ENCODE data around the gene KCNJ11. TPM values are rescaled to one million over a fixed set of nuclear protein-coding genes. Genes with fewer than 3 reads are reported as not detected.

KCNJ11 gene
- total and polyA plus RNA-seq, 8 donors, result 1.8 to 11.6 (median 8.1) TPM

DNA sequence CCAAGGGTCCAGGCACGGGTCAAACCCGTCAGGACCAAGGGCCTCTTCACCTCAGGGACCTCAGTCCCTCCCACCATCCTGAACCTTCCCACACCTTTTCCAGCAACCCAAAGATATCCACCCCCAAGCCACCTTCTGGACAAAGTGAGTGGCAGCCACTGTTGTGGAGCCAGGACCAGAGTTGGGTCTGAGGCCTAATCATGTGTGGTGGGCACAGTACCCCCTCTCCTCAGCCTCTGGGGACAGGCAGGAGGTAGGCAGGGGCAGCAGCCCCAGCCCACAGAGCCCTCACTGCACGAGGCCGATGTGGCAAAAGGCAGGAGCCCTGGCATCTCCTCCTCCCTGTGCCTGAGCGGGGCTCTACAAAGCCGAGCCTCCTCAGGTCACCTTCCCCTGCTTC lies 2.5 kb downstream of the KCNJ11 start:
- Histone ChIP-seq H3K36me3 (no peaks in the 10 kb centered on the region), H3K27ac (no peak overlapping the region), H3K4me3 (no peak overlapping the region), H3K9me3 (no peaks in the 10 kb centered on the region), H3K27me3 (peaks cover 0 to 26% of the 10 kb centered on the region in 2 donors), H3K4me1 (peaks cover 0 to 19% of the 10 kb centered on the region in 2 donors)
- ATAC-seq (no peak), DNase-seq (no peak)
- TF ChIP-seq, protein P1, sequence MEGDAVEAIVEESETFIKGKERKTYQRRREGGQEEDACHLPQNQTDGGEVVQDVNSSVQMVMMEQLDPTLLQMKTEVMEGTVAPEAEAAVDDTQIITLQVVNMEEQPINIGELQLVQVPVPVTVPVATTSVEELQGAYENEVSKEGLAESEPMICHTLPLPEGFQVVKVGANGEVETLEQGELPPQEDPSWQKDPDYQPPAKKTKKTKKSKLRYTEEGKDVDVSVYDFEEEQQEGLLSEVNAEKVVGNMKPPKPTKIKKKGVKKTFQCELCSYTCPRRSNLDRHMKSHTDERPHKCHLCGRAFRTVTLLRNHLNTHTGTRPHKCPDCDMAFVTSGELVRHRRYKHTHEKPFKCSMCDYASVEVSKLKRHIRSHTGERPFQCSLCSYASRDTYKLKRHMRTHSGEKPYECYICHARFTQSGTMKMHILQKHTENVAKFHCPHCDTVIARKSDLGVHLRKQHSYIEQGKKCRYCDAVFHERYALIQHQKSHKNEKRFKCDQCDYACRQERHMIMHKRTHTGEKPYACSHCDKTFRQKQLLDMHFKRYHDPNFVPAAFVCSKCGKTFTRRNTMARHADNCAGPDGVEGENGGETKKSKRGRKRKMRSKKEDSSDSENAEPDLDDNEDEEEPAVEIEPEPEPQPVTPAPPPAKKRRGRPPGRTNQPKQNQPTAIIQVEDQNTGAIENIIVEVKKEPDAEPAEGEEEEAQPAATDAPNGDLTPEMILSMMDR (IDR thresholded peaks at IDR 0.05), result no peak
- intact Hi-C loops (cut with DNase I), result loop anchor here in 1 of 2 donors (10.0 kb wide), 1 partner anchor 119 kb away; no protein-coding TSS in a partner anchor

DNA sequence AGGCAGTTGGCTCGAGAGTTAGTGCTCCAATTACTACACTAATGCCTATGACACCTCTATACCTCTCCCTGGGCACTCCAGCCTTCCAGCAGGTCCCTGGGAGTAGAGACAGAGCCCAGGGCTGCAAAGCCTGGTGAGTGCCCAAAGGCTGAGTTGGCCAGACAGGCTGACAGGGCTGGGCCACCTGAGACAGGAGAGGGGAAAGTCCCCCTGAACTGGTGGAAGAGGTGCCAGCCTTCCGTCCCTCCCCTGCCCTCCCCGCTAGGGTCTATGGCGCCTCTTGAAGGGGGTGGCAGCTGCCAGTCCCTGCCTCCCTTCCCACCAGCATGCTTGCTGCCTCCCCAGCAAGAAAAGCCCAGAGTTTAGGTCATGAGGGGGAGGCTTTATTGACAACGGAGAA lies 3.0 kb downstream of the KCNJ11 start:
- peaks cover 0 to 26% of the 10 kb centered on the region in 2 donors for H3K27me3 ChIP-seq
- no peak overlapping the region for H3K27ac ChIP-seq
- no peaks in the 10 kb centered on the region for H3K9me3 ChIP-seq
- H3K4me3 ChIP-seq, result no peak overlapping the region
- intact Hi-C loops (cut with DNase I), result loop anchor here in 1 of 2 donors (10.0 kb wide), 1 partner anchor 119 kb away; no protein-coding TSS in a partner anchor
- peaks cover 0 to 19% of the 10 kb centered on the region in 2 donors for H3K4me1 ChIP-seq
- H3K36me3 ChIP-seq, result no peaks in the 10 kb centered on the region
- ATAC-seq, result no peak
- TF ChIP-seq, protein P1 (IDR thresholded peaks at IDR 0.05), result no peak
- DNase-seq, result no peak

DNA sequence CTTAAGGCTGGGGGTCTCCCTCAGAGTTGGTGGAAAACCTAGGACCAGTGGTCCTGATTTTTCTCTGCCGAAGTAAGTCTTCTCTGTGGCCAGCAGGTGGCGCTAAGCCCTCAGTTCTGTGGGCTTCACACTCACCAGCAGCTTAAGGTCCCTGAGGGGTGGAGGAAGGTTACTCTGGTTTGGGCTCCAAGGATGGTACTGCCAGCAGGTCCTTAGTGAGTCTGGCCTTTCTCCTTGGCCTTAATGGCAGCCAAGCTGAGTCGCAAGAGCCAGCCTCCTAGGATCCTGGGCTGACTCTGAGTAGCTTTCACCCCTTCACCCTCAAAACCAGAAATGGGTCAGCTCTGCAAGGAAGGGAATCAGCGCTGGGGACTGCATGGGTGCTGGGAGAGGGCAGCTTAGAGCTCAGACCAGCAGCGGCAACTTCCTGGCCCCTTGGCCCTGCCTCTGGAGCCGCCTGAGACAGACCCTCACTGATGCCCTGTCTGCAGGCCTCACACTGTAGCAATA lies 4.4 kb downstream of the KCNJ11 start:
- peaks cover 0 to 11% of the 10 kb centered on the region in 2 donors for H3K4me1 ChIP-seq
- H3K27me3 ChIP-seq, result peaks cover 0 to 16% of the 10 kb centered on the region in 2 donors
- intact Hi-C loops (cut with DNase I), result loop anchor here in 1 of 2 donors (10.0 kb wide), 1 partner anchor 121 kb away; no protein-coding TSS in a partner anchor
- no peak overlapping the region for H3K4me3 ChIP-seq
- ATAC-seq (peak; percentile 57), DNase-seq (peak; percentile 60 to 91 (median 80))
- H3K36me3 ChIP-seq, result peaks cover 0 to 11% of the 10 kb centered on the region in 2 donors
- H3K27ac ChIP-seq, result no peak overlapping the region
- TF ChIP-seq, protein P1 (IDR thresholded peaks at IDR 0.05), result peak; percentile 83 to 86
- no peaks in the 10 kb centered on the region for H3K9me3 ChIP-seq

DNA sequence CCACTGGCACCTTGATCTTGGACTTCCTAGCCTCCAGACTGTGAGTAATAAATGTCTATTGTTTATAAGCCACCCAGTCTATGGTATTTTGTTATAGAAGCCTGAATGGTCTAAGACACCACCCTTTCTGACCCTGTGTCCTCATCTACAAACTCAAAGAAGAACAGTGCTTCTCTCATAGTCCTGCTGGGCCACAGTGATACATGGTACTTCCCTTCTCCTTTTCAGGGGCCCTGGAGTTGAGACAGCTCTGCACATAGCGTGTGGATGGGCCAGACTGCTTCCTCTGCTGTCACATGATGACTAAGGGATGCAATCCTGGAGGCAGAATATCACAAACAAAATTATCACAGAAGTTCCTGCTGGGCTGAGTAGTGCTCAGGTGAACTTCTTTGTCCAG lies 5.0 kb downstream of the KCNJ11 start:
- intact Hi-C loops (cut with DNase I), result loop anchor here (2.0 to 10.0 kb wide), 2 partner anchors 121 kb away; no protein-coding TSS in a partner anchor
- Histone ChIP-seq H3K36me3 (peaks cover 0 to 14% of the 10 kb centered on the region in 2 donors), H3K27ac (no peak overlapping the region), H3K9me3 (peaks cover 0 to 2% of the 10 kb centered on the region in 2 donors), H3K27me3 (peaks cover 0 to 12% of the 10 kb centered on the region in 2 donors), H3K4me1 (peaks cover 0 to 5% of the 10 kb centered on the region in 2 donors), H3K4me3 (no peak overlapping the region)
- no peak for ATAC-seq
- TF ChIP-seq, protein P1 (IDR thresholded peaks at IDR 0.05), result no peak
- DNase-seq, result no peak

DNA sequence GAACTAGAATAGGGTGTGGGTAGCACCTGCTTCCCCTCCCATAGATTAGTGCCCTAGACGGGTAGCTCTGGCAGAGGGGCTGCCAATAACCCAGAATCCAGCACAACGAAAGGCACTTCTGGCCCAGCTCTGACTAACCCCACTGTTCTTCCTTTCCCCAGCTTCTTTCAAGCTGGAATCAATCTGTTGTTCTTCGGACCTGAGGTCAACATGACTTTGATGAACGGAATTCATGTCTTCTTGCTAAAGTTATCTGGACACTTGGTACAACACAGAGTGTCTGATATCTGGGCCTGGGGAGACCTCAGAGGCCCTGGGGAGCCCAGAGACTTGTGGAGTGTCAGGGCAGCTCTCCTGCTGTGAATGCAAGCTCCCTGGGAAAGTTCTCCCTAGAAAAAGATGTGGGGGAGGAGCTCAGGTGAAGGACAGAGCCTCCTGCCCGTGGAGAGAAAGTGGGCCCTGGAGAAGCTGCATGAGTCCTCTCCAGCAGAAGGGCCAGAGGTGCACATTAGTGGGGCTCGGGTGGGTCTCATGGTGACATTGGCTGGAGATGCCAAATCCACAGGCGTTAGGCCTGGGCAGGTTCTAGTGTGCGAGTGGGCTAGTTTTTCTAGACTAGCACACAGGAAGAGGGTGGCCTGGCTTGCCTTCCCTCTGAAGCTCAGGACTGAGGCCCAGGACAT lies 6.3 kb downstream of the KCNJ11 start:
- Histone ChIP-seq H3K4me3 (no peak overlapping the region), H3K27ac (no peak overlapping the region), H3K36me3 (peaks cover 0 to 18% of the 10 kb centered on the region in 2 donors), H3K4me1 (no peaks in the 10 kb centered on the region), H3K27me3 (no peaks in the 10 kb centered on the region), H3K9me3 (peaks cover 0 to 9% of the 10 kb centered on the region in 2 donors)
- no peak for ATAC-seq
- intact Hi-C loops (cut with DNase I), result loop anchor here (2.0 to 10.0 kb wide), 2 partner anchors 123 kb away; no protein-coding TSS in a partner anchor
- no peak for DNase-seq
- TF ChIP-seq, protein P1 (IDR thresholded peaks at IDR 0.05), result no peak
